HepG2 (cell line): ENCODE results near the gene NLRC4.
A peak's percentile ranks its signal among the peaks of the same experiment; 100 is the strongest.

Source experiments
- DPF2 ChIP-seq: sonication (generic); formaldehyde crosslinking; IDR thresholded peaks from 2 replicates; pipeline ENCODE4 v1.4.0; 2020; ENCODE audit warnings: mild to moderate bottlenecking, low read depth, missing genetic modification reagents, borderline replicate concordance
- JUN ChIP-seq: sonication (generic); formaldehyde crosslinking; IDR thresholded peaks from 2 replicates; pipeline ENCODE4 v1.4.0; 2020; ENCODE audit warnings: mild to moderate bottlenecking, missing genetic modification reagents
- NR2F6 ChIP-seq, 2 experiments: IDR thresholded peaks; 2 replicates each; pipeline ENCODE4 v1.6.1; 2016; ENCODE audit warnings: antibody characterized with exemption in 1 of 2, mild to moderate bottlenecking in 1 of 2
- POLR2A ChIP-seq, 2 experiments: IDR thresholded peaks; 2 replicates each; pipeline ENCODE4 v1.6.1; 2011; ENCODE audit warnings: low read depth in 2 of 2, low read length in 2 of 2, mild to moderate bottlenecking in 1 of 2, moderate library complexity in 1 of 2; ENCODE audit not compliant: insufficient read depth in 1 of 2
- RFX5 ChIP-seq: IDR thresholded peaks from 2 replicates; pipeline ENCODE4 v1.6.1; 2011; ENCODE audit warnings: low read depth, low read length, improper control_type of control experiment
- SRSF9 ChIP-seq: fragments of 200-400 bp; formaldehyde crosslinking; IDR thresholded peaks from 2 replicates; pipeline ENCODE4 v1.6.1; 2018; ENCODE audit warnings: borderline replicate concordance, mild to moderate bottlenecking, low read depth, low read length; ENCODE audit not compliant: insufficient read depth, poor library complexity, severe bottlenecking
- TF ChIP-seq, protein P1 (sequence below): sonication (generic); formaldehyde crosslinking; IDR thresholded peaks from 2 replicates; pipeline ENCODE4 v1.4.0; 2020; ENCODE audit warnings: missing genetic modification reagents

DNA sequence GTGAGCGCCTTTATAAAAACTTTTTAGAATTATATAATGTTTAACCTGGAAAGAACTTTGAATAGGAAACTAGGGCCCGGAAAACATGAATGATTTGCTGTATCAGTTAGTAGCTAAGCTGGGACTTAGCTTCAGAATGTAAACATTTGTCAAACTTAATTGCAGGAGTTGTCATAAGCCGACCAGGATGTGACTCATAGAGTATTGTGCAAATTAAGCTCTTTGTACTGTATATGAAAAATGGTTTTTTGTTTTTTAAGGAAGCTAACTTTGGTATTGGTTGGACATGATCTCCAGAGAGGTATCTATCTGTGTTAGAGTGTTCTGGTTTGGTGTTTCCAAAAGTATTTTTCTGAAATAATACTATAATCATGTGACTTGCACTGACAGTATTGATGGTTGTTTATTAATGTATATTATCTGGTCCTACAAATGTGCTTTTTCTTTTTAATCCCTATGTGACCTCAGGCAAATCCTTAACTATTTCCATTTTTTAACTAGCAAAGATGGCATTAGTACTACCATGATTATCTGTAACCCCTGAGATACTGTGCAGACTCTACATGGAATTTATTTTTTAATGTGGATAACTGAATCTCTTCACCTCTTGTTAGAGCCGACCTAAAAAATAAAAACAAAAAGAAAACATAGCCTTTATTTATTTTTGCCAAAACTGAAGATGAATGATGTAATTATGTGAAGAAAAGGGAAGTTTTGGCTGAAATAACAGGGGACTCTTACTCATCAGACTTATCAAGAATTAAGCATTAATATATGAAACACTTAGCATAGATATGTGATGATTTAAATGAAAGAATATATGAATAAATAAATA, 24.7 kb upstream of the NLRC4 start:
- TF ChIP-seq SRSF9: no peak
- TF ChIP-seq DPF2 (CRISPR knock-in tag): no peak; the same call in 1 of the 2 replicates
- TF ChIP-seq, protein P1, sequence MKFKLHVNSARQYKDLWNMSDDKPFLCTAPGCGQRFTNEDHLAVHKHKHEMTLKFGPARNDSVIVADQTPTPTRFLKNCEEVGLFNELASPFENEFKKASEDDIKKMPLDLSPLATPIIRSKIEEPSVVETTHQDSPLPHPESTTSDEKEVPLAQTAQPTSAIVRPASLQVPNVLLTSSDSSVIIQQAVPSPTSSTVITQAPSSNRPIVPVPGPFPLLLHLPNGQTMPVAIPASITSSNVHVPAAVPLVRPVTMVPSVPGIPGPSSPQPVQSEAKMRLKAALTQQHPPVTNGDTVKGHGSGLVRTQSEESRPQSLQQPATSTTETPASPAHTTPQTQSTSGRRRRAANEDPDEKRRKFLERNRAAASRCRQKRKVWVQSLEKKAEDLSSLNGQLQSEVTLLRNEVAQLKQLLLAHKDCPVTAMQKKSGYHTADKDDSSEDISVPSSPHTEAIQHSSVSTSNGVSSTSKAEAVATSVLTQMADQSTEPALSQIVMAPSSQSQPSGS: 0 out of 2 replicates have a peak, but pooled peaks have one; percentile 29
- TF ChIP-seq JUN (CRISPR knock-in tag): no peak
- TF ChIP-seq RFX5: no peak
- TF ChIP-seq POLR2A (IDR thresholded peaks at IDR 0.05; ENCODE audit: insufficient read depth in 1 of 2, low read depth in 2 of 2, low read length in 2 of 2): no peak
- TF ChIP-seq NR2F6 (IDR thresholded peaks at IDR 0.05): peak; percentile 32; the same call in 1 of the 2 replicates
- TF ChIP-seq NR2F6 (CRISPR knock-in tag; IDR thresholded peaks at IDR 0.05): peak; percentile 44; the same call in 1 of the 2 replicates
